ENCODE results near the gene INHBC. TPM values are rescaled to one million over a fixed set of nuclear protein-coding genes. Genes with fewer than 3 reads are reported as not detected.
A peak's percentile ranks its signal among the peaks of the same experiment; 100 is the strongest.

The INHBC gene
- total RNA-seq, 3 donors from 2014 or later: 0.14 to 0.15 TPM; not detected in 1

GRCh38 chr12:57462912-57463253 lies 28.3 kb downstream of the INHBC start:
- DNase-seq (no peak), ATAC-seq (no peak)
- Mint-ChIP-seq H3K27me3 (ENCODE audit: low read depth) (peaks cover 10% of the 10 kb centered on the region), H3K4me3 (peak overlapping the region; percentile 84), H3K9me3 (no peaks in the 10 kb centered on the region), H3K36me3 (ENCODE audit: insufficient read depth) (peaks cover 5% of the 10 kb centered on the region), H3K4me1 (ENCODE audit: low read depth) (peaks cover 41% of the 10 kb centered on the region)

- no peak overlapping the region for H3K4me3 Mint-ChIP-seq
- DNase-seq (no peak), ATAC-seq (no peak)
- H3K9me3 Mint-ChIP-seq: no peaks in the 10 kb centered on the region
- peaks cover 15% of the 10 kb centered on the region for H3K36me3 Mint-ChIP-seq (ENCODE audit: insufficient read depth)
- H3K27me3 Mint-ChIP-seq (ENCODE audit: low read depth): peaks cover 10% of the 10 kb centered on the region
- H3K4me1 Mint-ChIP-seq (ENCODE audit: low read depth): peaks cover 33% of the 10 kb centered on the region
Observed at GRCh38 chr12:57464569-57464968, 30.0 kb downstream of the INHBC start.

- H3K36me3 Mint-ChIP-seq (ENCODE audit: insufficient read depth): peaks cover 15% of the 10 kb centered on the region
- H3K4me3 Mint-ChIP-seq: no peak overlapping the region
- ATAC-seq: no peak
- peaks cover 10% of the 10 kb centered on the region for H3K27me3 Mint-ChIP-seq (ENCODE audit: low read depth)
- DNase-seq: no peak
- H3K4me1 Mint-ChIP-seq (ENCODE audit: low read depth): peaks cover 32% of the 10 kb centered on the region
- H3K9me3 Mint-ChIP-seq: no peaks in the 10 kb centered on the region
Observed at GRCh38 chr12:57465030-57465746, 30.6 kb downstream of the INHBC start.

- H3K36me3 Mint-ChIP-seq (ENCODE audit: insufficient read depth): peaks cover 15% of the 10 kb centered on the region
- H3K4me3 Mint-ChIP-seq: no peak overlapping the region
- no peak for DNase-seq
- H3K4me1 Mint-ChIP-seq (ENCODE audit: low read depth): peaks cover 28% of the 10 kb centered on the region
- no peak for ATAC-seq
- H3K27me3 Mint-ChIP-seq (ENCODE audit: low read depth): peaks cover 6% of the 10 kb centered on the region
- no peaks in the 10 kb centered on the region for H3K9me3 Mint-ChIP-seq
Observed at GRCh38 chr12:57465747-57466505, 31.3 kb downstream of the INHBC start.

GRCh38 chr12:57467212-57467874 lies 32.8 kb downstream of the INHBC start:
- Mint-ChIP-seq H3K9me3 (no peaks in the 10 kb centered on the region), H3K4me1 (ENCODE audit: low read depth) (peaks cover 25% of the 10 kb centered on the region), H3K27me3 (ENCODE audit: low read depth) (no peaks in the 10 kb centered on the region), H3K36me3 (ENCODE audit: insufficient read depth) (peaks cover 18% of the 10 kb centered on the region), H3K4me3 (no peak overlapping the region)
- ATAC-seq (no peak), DNase-seq (no peak)

GRCh38 chr12:57467915-57468314 lies 33.3 kb downstream of the INHBC start:
- H3K4me1 Mint-ChIP-seq (ENCODE audit: low read depth): peaks cover 24% of the 10 kb centered on the region
- no peaks in the 10 kb centered on the region for H3K9me3 Mint-ChIP-seq
- no peaks in the 10 kb centered on the region for H3K27me3 Mint-ChIP-seq (ENCODE audit: low read depth)

GRCh38 chr12:57469296-57470164 lies 34.9 kb downstream of the INHBC start:
- Mint-ChIP-seq H3K27me3 (ENCODE audit: low read depth) (no peaks in the 10 kb centered on the region), H3K4me3 (no peak overlapping the region), H3K9me3 (no peaks in the 10 kb centered on the region), H3K36me3 (ENCODE audit: insufficient read depth) (peaks cover 30% of the 10 kb centered on the region), H3K4me1 (ENCODE audit: low read depth) (peaks cover 25% of the 10 kb centered on the region)
- ATAC-seq (no peak), DNase-seq (no peak)

More at GRCh38 chr12:57467915-57468314, 33.3 kb downstream of the INHBC start:
- no peak for DNase-seq
- peaks cover 18% of the 10 kb centered on the region for H3K36me3 Mint-ChIP-seq (ENCODE audit: insufficient read depth)
- no peak overlapping the region for H3K4me3 Mint-ChIP-seq
- no peak for ATAC-seq

GRCh38 chr12:57470286-57470969 lies 35.8 kb downstream of the INHBC start:
- Mint-ChIP-seq H3K27me3 (ENCODE audit: low read depth) (no peaks in the 10 kb centered on the region), H3K4me1 (ENCODE audit: low read depth) (peaks cover 29% of the 10 kb centered on the region), H3K9me3 (no peaks in the 10 kb centered on the region), H3K36me3 (ENCODE audit: insufficient read depth) (peaks cover 32% of the 10 kb centered on the region), H3K4me3 (no peak overlapping the region)
- ATAC-seq (no peak), DNase-seq (no peak)

GRCh38 chr12:57470970-57471656 lies 36.5 kb downstream of the INHBC start:
- no peak overlapping the region for H3K4me3 Mint-ChIP-seq
- peaks cover 35% of the 10 kb centered on the region for H3K4me1 Mint-ChIP-seq (ENCODE audit: low read depth)
- peaks cover 32% of the 10 kb centered on the region for H3K36me3 Mint-ChIP-seq (ENCODE audit: insufficient read depth)
- no peaks in the 10 kb centered on the region for H3K27me3 Mint-ChIP-seq (ENCODE audit: low read depth)
- DNase-seq (no peak), ATAC-seq (no peak)
- no peaks in the 10 kb centered on the region for H3K9me3 Mint-ChIP-seq

GRCh38 chr12:57471661-57472060 lies 37.1 kb downstream of the INHBC start:
- H3K4me1 Mint-ChIP-seq (ENCODE audit: low read depth): peaks cover 39% of the 10 kb centered on the region
- H3K9me3 Mint-ChIP-seq: no peaks in the 10 kb centered on the region
- H3K4me3 Mint-ChIP-seq: no peak overlapping the region

GRCh38 chr12:57472391-57472790 lies 37.8 kb downstream of the INHBC start:
- no peak overlapping the region for H3K4me3 Mint-ChIP-seq
- ATAC-seq (no peak), DNase-seq (no peak)
- H3K4me1 Mint-ChIP-seq (ENCODE audit: low read depth): peaks cover 47% of the 10 kb centered on the region
- no peaks in the 10 kb centered on the region for H3K27me3 Mint-ChIP-seq (ENCODE audit: low read depth)
- peaks cover 32% of the 10 kb centered on the region for H3K36me3 Mint-ChIP-seq (ENCODE audit: insufficient read depth)
- no peaks in the 10 kb centered on the region for H3K9me3 Mint-ChIP-seq

More at GRCh38 chr12:57471661-57472060, 37.1 kb downstream of the INHBC start:
- H3K27me3 Mint-ChIP-seq (ENCODE audit: low read depth): no peaks in the 10 kb centered on the region
- H3K36me3 Mint-ChIP-seq (ENCODE audit: insufficient read depth): peaks cover 32% of the 10 kb centered on the region
- ATAC-seq (no peak), DNase-seq (no peak)

GRCh38 chr12:57473392-57473791 lies 38.8 kb downstream of the INHBC start:
- peaks cover 22% of the 10 kb centered on the region for H3K36me3 Mint-ChIP-seq (ENCODE audit: insufficient read depth)
- H3K4me3 Mint-ChIP-seq: no peak overlapping the region
- no peak for DNase-seq
- no peak for ATAC-seq
- H3K4me1 Mint-ChIP-seq (ENCODE audit: low read depth): peaks cover 54% of the 10 kb centered on the region
- H3K9me3 Mint-ChIP-seq: no peaks in the 10 kb centered on the region
- no peaks in the 10 kb centered on the region for H3K27me3 Mint-ChIP-seq (ENCODE audit: low read depth)

GRCh38 chr12:57473886-57474285 lies 39.3 kb downstream of the INHBC start:
- ATAC-seq: no peak
- H3K27me3 Mint-ChIP-seq (ENCODE audit: low read depth): no peaks in the 10 kb centered on the region
- H3K4me1 Mint-ChIP-seq (ENCODE audit: low read depth): peaks cover 59% of the 10 kb centered on the region
- DNase-seq: no peak
- peak overlapping the region; percentile 59 for H3K4me3 Mint-ChIP-seq
- H3K36me3 Mint-ChIP-seq (ENCODE audit: insufficient read depth): peaks cover 20% of the 10 kb centered on the region
- H3K9me3 Mint-ChIP-seq: no peaks in the 10 kb centered on the region
